Endodermal cell (in vitro differentiated cells): ENCODE data around the gene SYT2. TPM values are rescaled to one million over a fixed set of nuclear protein-coding genes. Genes with fewer than 3 reads are reported as not detected.

Experiments
- DNase-seq: peaks from one replicate; pipeline ENCODE4 v3.0.0-alpha.2; 2017
- H3K27ac ChIP-seq: 2 replicates; pipeline ENCODE4 v1.5.1; 2013; ENCODE audit warnings: mild to moderate bottlenecking, low read depth, low read length, moderate library complexity
- H3K27me3 ChIP-seq: 2 replicates; pipeline ENCODE4 v1.6.1; 2013; ENCODE audit warnings: mild to moderate bottlenecking, low read length, moderate library complexity; ENCODE audit not compliant: insufficient read depth, control insufficient read depth, poor library complexity, severe bottlenecking
- H3K36me3 ChIP-seq: 2 replicates; pipeline ENCODE4 v1.7.0; 2013; ENCODE audit warnings: mild to moderate bottlenecking, low read length, moderate library complexity; ENCODE audit not compliant: control insufficient read depth, insufficient read depth
- H3K4me1 ChIP-seq: one replicate; pipeline ENCODE4 v1.7.0; 2013; ENCODE audit warnings: low read length; ENCODE audit not compliant: control insufficient read depth, insufficient read depth
- H3K4me3 ChIP-seq: 2 replicates; pipeline ENCODE4 v1.5.1; 2013; ENCODE audit warnings: mild to moderate bottlenecking, low read length, moderate library complexity
- H3K9ac ChIP-seq: 2 replicates; pipeline ENCODE4 v1.6.1; 2013; ENCODE audit warnings: mild to moderate bottlenecking, low read length, moderate library complexity; ENCODE audit not compliant: poor library complexity, severe bottlenecking; ENCODE audit errors: extremely low read depth
- H3K9me3 ChIP-seq: 2 replicates; pipeline ENCODE4 v1.6.1; 2013; ENCODE audit warnings: mild to moderate bottlenecking, low read length, moderate library complexity; ENCODE audit not compliant: control insufficient read depth
- H3K27ac Mint-ChIP-seq: 2 replicates; pipeline ENCODE4 v1.8.0; 2020; ENCODE audit warnings: mixed read lengths
- H3K27me3 Mint-ChIP-seq: 2 replicates; pipeline ENCODE4 v1.8.0; 2021; ENCODE audit warnings: mild to moderate bottlenecking, mixed read lengths; ENCODE audit not compliant: insufficient read depth
- H3K36me3 Mint-ChIP-seq: 2 replicates; pipeline ENCODE4 v1.8.0; 2020; ENCODE audit warnings: low read depth, mixed read lengths
- H3K4me1 Mint-ChIP-seq: 2 replicates; pipeline ENCODE4 v1.8.0; 2020; ENCODE audit warnings: mixed read lengths
- H3K4me3 Mint-ChIP-seq: 2 replicates; pipeline ENCODE4 v1.8.0; 2020; ENCODE audit warnings: mild to moderate bottlenecking, moderate library complexity, mixed read lengths
- H3K9me3 Mint-ChIP-seq: 2 replicates; pipeline ENCODE4 v1.8.0; 2020; ENCODE audit warnings: mild to moderate bottlenecking, mixed read lengths
- WGBS, 2 experiments: methylation state at CpG; one replicate each; pipeline versions ENCODE4 v1.1.5 to v1.1.7; 2013; ENCODE audit warnings: missing lambda C conversion rate in 2 of 2, mixed read lengths in 1 of 2; ENCODE audit not compliant: insufficient coverage in 1 of 2, insufficient read length in 1 of 2; 5-methylcytosine and 5-hydroxymethylcytosine counted together
- total RNA-seq, 2 donors: library from RNA; stranded (reverse); fragmentation: NEBNext Ultra II Directional in 1 of 2; extraction: Animal tissue kit (Norgen Biotek cat#: 25700) in 1 of 2; gene quantifications; 2 replicates in 1 of 2; 3 replicates in 1 of 2; pipeline ENCODE4 v1.2.1, GENCODE V29; 2021
- TF ChIP-seq, protein P1 (sequence below): fragments of 200-600 bp; sonication (generic); conservative IDR thresholded peaks from 2 replicates; pipeline ENCODE4 v1.5.0; 2021; ENCODE audit warnings: antibody characterized with exemption, mild to moderate bottlenecking

Gene SYT2
- total RNA-seq, 2 donors from 2014 or later, result 2.9 to 4.4 TPM

- no peak overlapping the region for H3K4me3 Mint-ChIP-seq
- TF ChIP-seq, protein P1, sequence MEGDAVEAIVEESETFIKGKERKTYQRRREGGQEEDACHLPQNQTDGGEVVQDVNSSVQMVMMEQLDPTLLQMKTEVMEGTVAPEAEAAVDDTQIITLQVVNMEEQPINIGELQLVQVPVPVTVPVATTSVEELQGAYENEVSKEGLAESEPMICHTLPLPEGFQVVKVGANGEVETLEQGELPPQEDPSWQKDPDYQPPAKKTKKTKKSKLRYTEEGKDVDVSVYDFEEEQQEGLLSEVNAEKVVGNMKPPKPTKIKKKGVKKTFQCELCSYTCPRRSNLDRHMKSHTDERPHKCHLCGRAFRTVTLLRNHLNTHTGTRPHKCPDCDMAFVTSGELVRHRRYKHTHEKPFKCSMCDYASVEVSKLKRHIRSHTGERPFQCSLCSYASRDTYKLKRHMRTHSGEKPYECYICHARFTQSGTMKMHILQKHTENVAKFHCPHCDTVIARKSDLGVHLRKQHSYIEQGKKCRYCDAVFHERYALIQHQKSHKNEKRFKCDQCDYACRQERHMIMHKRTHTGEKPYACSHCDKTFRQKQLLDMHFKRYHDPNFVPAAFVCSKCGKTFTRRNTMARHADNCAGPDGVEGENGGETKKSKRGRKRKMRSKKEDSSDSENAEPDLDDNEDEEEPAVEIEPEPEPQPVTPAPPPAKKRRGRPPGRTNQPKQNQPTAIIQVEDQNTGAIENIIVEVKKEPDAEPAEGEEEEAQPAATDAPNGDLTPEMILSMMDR, result peak; percentile 88
- H3K4me3 ChIP-seq, result no peak overlapping the region
These were observed 110.4 kb downstream of the SYT2 start for GRCh38 chr1:202599669-202600431.

DNA sequence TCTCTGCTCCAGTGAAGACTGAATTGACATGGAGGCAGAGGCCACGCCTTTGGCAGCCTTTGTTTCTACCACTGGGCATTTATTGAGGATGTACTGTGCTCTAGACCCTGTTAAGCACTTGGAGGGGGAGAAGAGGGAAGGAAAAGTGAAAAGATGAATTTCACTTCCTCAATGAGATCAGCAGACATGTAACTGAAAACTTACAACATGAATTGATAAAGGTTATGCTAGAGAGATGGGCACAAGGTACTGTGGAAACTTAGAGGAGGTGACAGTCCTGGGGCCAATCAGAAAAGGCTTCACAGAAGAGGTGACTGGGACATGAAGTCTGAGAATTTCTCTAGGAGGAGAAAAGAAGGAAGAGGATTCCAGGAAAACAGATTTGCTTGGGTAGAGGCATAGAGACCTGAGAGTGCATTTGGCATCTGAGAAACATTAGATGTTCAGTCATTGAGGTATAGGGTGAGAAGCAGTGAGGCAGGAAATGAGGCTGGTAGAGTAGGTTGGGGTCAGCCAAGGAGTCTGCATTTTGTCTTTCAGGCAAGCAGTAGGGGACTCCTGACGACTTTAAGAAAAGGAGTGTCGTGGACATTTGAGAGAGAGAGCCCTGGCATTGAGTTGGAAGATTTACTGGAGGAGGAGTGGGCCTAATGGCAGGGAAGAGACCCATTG is 113.0 kb downstream of the SYT2 start:
- WGBS, 2 experiments, result 91% methylated on average over 2 to 3 of the region's 3 CpGs
- no peak overlapping the region for H3K27ac Mint-ChIP-seq
- Histone ChIP-seq H3K27me3 (no peaks in the 10 kb centered on the region), H3K27ac (no peak overlapping the region), H3K9me3 (no peaks in the 10 kb centered on the region), H3K4me3 (no peak overlapping the region), H3K36me3 (no peaks in the 10 kb centered on the region), H3K9ac (no peak overlapping the region), H3K4me1 (no peaks in the 10 kb centered on the region)
- TF ChIP-seq, protein P1, result no peak
- H3K4me1 Mint-ChIP-seq, result peaks cover 2% of the 10 kb centered on the region
- H3K4me3 Mint-ChIP-seq, result no peak overlapping the region
- H3K36me3 Mint-ChIP-seq, result peaks cover 3% of the 10 kb centered on the region
- peaks cover 4% of the 10 kb centered on the region for H3K27me3 Mint-ChIP-seq
- no peak for DNase-seq
- no peaks in the 10 kb centered on the region for H3K9me3 Mint-ChIP-seq

More at GRCh38 chr1:202599669-202600431, 110.4 kb downstream of the SYT2 start:
- H3K27ac ChIP-seq, result no peak overlapping the region
- Mint-ChIP-seq H3K4me1 (peaks cover 2% of the 10 kb centered on the region), H3K9me3 (no peaks in the 10 kb centered on the region), H3K36me3 (peaks cover 3% of the 10 kb centered on the region), H3K27me3 (peaks cover 4% of the 10 kb centered on the region), H3K27ac (no peak overlapping the region)
- peak; percentile 91 for DNase-seq
- 61 to 63% methylated on average over 15 to 16 of the region's 16 CpGs for WGBS, 2 experiments
- H3K36me3 ChIP-seq, result no peaks in the 10 kb centered on the region
- no peaks in the 10 kb centered on the region for H3K4me1 ChIP-seq
- H3K9ac ChIP-seq, result no peak overlapping the region
- no peaks in the 10 kb centered on the region for H3K9me3 ChIP-seq
- H3K27me3 ChIP-seq, result no peaks in the 10 kb centered on the region

- Mint-ChIP-seq H3K4me3 (no peak overlapping the region), H3K27ac (no peak overlapping the region), H3K27me3 (peaks cover 4% of the 10 kb centered on the region), H3K4me1 (peaks cover 2% of the 10 kb centered on the region), H3K36me3 (peaks cover 3% of the 10 kb centered on the region), H3K9me3 (no peaks in the 10 kb centered on the region)
- Histone ChIP-seq H3K4me3 (no peak overlapping the region), H3K9ac (no peak overlapping the region), H3K27ac (no peak overlapping the region), H3K27me3 (no peaks in the 10 kb centered on the region), H3K4me1 (no peaks in the 10 kb centered on the region), H3K36me3 (no peaks in the 10 kb centered on the region), H3K9me3 (no peaks in the 10 kb centered on the region)
- TF ChIP-seq, protein P1, result no peak
- DNase-seq, result no peak
- WGBS, 2 experiments, result 94 to 96% methylated on average over 9 to 13 of the region's 13 CpGs
These were observed 113.6 kb downstream of the SYT2 start for GRCh38 chr1:202596638-202597037.
